GM12878 (cell line): Measurements from ENCODE around the gene CARS2.

ENCODE experiments used
- ETV6 ChIP-seq, 2 experiments: fragments of 450-650 bp in 1 of 2; IDR thresholded peaks in 1 of 2; conservative IDR thresholded peaks in 1 of 2; 2 replicates each; pipeline ENCODE4 v1.6.1; 2014; ENCODE audit warnings: antibody characterized with exemption in 1 of 2, borderline replicate concordance in 1 of 2, low read depth in 1 of 2, mild to moderate bottlenecking in 1 of 2, moderate library complexity in 1 of 2
- KDM1A ChIP-seq: fragments of 200-600 bp; sonication (generic); IDR thresholded peaks from 2 replicates; pipeline ENCODE4 v1.6.1; 2016; ENCODE audit warnings: borderline replicate concordance
- MAX ChIP-seq: IDR thresholded peaks from 2 replicates; pipeline ENCODE4 v1.6.1; 2012; ENCODE audit warnings: low read depth, low read length, improper control_type of control experiment
- NR2C2 ChIP-seq: IDR thresholded peaks from 2 replicates; pipeline ENCODE4 v1.6.1; 2011; ENCODE audit warnings: borderline replicate concordance, low read depth; ENCODE audit not compliant: control insufficient read depth, insufficient read length
- POLR2A ChIP-seq: IDR thresholded peaks from 2 replicates; pipeline ENCODE4 v1.6.1; 2011; ENCODE audit warnings: low read depth, mild to moderate bottlenecking, low read length
- RAD21 ChIP-seq: IDR thresholded peaks from 2 replicates; pipeline ENCODE4 v1.6.1; 2011; ENCODE audit warnings: mild to moderate bottlenecking, low read depth, low read length, moderate library complexity; ENCODE audit not compliant: insufficient read depth
- SKIL ChIP-seq: fragments of 450-650 bp; IDR thresholded peaks from 2 replicates; pipeline ENCODE4 v1.6.1; 2017; ENCODE audit warnings: mild to moderate bottlenecking, low read depth, inconsistent platforms; ENCODE audit not compliant: poor library complexity, severe bottlenecking
- TCF12 ChIP-seq: IDR thresholded peaks from 2 replicates; pipeline ENCODE4 v1.6.1; 2011; ENCODE audit warnings: low read depth, mild to moderate bottlenecking, low read length
- ZNF622 ChIP-seq: fragments of 450-650 bp; IDR thresholded peaks from 2 replicates; pipeline ENCODE4 v1.6.1; 2017; ENCODE audit warnings: mild to moderate bottlenecking, inconsistent platforms
- TF ChIP-seq, protein P1 (sequence below), 3 experiments: IDR thresholded peaks in 2 of 3; conservative IDR thresholded peaks in 1 of 3; 2 replicates each; pipeline ENCODE4 v1.5.1; 2011; ENCODE audit warnings: low read depth in 3 of 3, low read length in 3 of 3, mild to moderate bottlenecking in 3 of 3, control low read depth in 2 of 3, moderate library complexity in 2 of 3, inconsistent platforms in 1 of 3, mixed read lengths in 1 of 3; ENCODE audit not compliant: control insufficient read depth in 2 of 3, insufficient read depth in 1 of 3; ENCODE audit errors: extremely low read depth in 1 of 3

- TF ChIP-seq, protein P1, sequence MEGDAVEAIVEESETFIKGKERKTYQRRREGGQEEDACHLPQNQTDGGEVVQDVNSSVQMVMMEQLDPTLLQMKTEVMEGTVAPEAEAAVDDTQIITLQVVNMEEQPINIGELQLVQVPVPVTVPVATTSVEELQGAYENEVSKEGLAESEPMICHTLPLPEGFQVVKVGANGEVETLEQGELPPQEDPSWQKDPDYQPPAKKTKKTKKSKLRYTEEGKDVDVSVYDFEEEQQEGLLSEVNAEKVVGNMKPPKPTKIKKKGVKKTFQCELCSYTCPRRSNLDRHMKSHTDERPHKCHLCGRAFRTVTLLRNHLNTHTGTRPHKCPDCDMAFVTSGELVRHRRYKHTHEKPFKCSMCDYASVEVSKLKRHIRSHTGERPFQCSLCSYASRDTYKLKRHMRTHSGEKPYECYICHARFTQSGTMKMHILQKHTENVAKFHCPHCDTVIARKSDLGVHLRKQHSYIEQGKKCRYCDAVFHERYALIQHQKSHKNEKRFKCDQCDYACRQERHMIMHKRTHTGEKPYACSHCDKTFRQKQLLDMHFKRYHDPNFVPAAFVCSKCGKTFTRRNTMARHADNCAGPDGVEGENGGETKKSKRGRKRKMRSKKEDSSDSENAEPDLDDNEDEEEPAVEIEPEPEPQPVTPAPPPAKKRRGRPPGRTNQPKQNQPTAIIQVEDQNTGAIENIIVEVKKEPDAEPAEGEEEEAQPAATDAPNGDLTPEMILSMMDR (IDR thresholded peaks at IDR 0.05 in 2 of 3, conservative IDR thresholded peaks at IDR 0.05 in 1 of 3; ENCODE audit: control insufficient read depth in 2 of 3, extremely low read depth in 1 of 3, insufficient read depth in 1 of 3, low read depth in 3 of 3, low read length in 3 of 3): no peak
- peak; percentile 57; the same call in 1 of the 2 replicates for TF ChIP-seq TCF12
- TF ChIP-seq RAD21: no peak
- TF ChIP-seq POLR2A: peak; percentile 100
- no peak for TF ChIP-seq ZNF622
- TF ChIP-seq NR2C2: no peak
- TF ChIP-seq ETV6 (conservative IDR thresholded peaks at IDR 0.05 in 1 of 2, IDR thresholded peaks at IDR 0.05 in 1 of 2; ENCODE audit: borderline replicate concordance in 1 of 2, low read depth in 1 of 2): no peak; a peak in 1 of 4 replicates
- TF ChIP-seq MAX: no peak; the same call in 1 of the 2 replicates
- TF ChIP-seq KDM1A: no peak
- peak; percentile 46 for TF ChIP-seq SKIL
Observed at GRCh38 chr13:110712849-110713641, 7.1 kb upstream of the CARS2 start.
